Stimulated activated naive CD4-positive, alpha-beta T cell (primary cell): ENCODE measurements around the gene AMOT.
A peak's percentile ranks its signal among the peaks of the same experiment; 100 is the strongest.
"Not testable (repeated sequence)": the region's sequence is repeated elsewhere in the genome, so short reads cannot be mapped to it uniquely, and the experiment has no call there.

ENCODE experiments used
- DNase-seq, 6 experiments: peaks; one replicate each; lab custom pipeline; 2025; lab: John Stamatoyannopoulos, UW

Gene AMOT, protein sequence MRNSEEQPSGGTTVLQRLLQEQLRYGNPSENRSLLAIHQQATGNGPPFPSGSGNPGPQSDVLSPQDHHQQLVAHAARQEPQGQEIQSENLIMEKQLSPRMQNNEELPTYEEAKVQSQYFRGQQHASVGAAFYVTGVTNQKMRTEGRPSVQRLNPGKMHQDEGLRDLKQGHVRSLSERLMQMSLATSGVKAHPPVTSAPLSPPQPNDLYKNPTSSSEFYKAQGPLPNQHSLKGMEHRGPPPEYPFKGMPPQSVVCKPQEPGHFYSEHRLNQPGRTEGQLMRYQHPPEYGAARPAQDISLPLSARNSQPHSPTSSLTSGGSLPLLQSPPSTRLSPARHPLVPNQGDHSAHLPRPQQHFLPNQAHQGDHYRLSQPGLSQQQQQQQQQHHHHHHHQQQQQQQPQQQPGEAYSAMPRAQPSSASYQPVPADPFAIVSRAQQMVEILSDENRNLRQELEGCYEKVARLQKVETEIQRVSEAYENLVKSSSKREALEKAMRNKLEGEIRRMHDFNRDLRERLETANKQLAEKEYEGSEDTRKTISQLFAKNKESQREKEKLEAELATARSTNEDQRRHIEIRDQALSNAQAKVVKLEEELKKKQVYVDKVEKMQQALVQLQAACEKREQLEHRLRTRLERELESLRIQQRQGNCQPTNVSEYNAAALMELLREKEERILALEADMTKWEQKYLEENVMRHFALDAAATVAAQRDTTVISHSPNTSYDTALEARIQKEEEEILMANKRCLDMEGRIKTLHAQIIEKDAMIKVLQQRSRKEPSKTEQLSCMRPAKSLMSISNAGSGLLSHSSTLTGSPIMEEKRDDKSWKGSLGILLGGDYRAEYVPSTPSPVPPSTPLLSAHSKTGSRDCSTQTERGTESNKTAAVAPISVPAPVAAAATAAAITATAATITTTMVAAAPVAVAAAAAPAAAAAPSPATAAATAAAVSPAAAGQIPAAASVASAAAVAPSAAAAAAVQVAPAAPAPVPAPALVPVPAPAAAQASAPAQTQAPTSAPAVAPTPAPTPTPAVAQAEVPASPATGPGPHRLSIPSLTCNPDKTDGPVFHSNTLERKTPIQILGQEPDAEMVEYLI

GRCh38 chrX:112840382-112841113 lies at the start of gene AMOT:
Gene AMOT (minus strand): TSS chrX:112840831. CDS start chrX:112823126, 17,705 bp downstream.
- DNase-seq, result peak; percentile 27 to 62 (median 42)

DNA sequence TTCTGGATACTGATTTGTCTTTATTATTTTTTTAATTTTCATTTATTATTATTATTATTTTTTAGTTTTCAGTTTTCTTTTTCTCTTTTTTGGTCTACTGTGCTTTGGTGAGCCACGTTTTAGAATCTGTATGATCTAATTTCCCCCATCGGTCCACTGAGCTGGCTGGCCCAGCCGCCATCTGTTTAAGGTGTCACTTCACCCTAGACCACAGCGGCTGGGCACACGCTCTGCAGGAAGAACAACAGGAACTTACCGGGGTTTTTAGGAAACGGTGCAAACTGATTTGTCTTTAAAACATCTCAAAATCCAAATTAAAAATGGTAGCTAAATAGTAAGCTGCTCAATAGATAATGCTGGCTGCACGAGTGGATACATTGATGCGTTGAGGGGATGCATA lies 48.8 kb upstream of the AMOT start:
- DNase-seq, result no peak

DNA sequence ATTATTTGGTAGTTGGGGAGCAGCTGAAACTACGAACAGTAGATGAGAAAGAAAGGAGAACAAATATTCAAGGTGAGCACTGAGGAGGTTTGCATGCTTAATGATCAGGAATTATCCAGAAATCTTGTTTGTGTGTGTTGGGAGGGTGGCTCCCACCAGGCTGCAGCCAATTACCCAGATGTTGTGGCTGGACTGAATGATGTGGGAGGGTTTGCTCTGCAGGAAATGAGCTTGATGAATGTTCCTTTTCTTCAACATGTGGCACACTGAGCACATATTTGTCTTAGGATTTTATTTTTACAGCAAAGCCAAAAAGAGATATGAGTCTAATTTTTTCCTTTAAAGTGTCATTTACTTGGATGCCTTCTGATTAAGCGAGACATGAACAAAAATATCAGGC lies 48.3 kb upstream of the AMOT start:
- DNase-seq, result no peak

DNA sequence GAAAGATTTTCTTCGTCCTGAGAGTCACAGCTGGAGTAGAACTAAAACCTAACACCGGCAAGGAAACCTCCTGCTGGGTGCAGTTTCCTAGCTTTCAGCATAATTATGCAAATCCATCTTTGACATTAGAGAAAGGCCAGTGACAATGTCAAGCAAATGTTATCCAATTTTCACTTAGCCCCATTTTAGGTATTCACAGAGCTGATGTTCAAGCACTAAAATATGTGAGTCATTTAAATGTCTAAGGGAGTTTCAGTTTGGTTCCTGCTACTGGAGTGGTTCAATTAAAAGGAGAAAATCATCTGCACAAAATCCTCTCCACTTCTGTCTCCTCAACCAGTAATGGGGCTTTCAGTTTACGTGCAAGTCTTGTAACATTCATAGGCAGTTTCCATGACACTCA lies 37.1 kb upstream of the AMOT start:
- DNase-seq, result no peak

- DNase-seq, result no peak
Measured at GRCh38 chrX:112874614-112875013, 34.0 kb upstream of the AMOT start.

GRCh38 chrX:112874175-112874574 lies 33.5 kb upstream of the AMOT start:
- DNase-seq, result no peak

DNA sequence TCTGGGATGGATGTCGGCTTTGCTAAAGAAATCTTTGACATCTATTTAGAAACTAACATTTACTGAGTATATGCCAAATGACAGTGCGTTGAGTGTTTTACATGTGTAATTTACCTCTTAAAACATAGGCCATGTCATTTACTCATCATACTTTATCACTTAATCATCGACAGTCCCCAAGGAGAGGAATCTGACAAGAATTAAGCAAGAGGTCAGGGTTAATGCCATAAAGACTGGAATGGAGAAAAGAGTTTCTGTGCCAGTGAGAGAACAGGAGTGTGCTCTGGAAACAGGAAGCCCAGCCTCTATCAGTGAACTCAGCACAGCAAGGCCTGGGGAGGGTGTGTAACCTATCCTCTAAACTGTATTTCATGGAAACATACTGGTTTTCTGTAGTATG lies 28.0 kb upstream of the AMOT start:
- no peak for DNase-seq

GRCh38 chrX:112867570-112867969 lies 26.9 kb upstream of the AMOT start:
- DNase-seq, result no peak

GRCh38 chrX:112866175-112866574 lies 25.5 kb upstream of the AMOT start:
- DNase-seq, result no peak

GRCh38 chrX:112865464-112866025 lies 24.9 kb upstream of the AMOT start:
- no peak for DNase-seq

- no peak for DNase-seq
Measured at GRCh38 chrX:112863850-112864249, 23.2 kb upstream of the AMOT start.

DNA sequence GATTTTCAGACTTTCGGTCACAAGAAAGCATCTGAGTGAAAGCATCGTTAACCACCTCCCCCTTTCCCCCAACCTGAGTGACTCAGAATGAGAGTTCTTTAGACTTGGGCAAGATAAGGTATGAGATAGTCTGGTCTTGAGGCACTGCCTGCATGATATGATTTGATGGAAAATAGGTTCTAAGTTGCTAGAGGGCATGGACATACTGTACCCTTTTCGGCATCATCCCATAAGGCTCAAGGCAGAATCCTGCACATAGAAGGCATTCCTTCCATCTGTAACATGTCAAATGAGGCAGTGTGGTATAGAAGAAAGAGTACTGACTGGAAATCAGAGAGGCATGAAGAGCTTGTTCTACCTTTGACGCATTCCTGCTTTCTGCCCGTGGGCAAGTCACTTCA lies 16.8 kb upstream of the AMOT start:
- DNase-seq, result no peak

DNA sequence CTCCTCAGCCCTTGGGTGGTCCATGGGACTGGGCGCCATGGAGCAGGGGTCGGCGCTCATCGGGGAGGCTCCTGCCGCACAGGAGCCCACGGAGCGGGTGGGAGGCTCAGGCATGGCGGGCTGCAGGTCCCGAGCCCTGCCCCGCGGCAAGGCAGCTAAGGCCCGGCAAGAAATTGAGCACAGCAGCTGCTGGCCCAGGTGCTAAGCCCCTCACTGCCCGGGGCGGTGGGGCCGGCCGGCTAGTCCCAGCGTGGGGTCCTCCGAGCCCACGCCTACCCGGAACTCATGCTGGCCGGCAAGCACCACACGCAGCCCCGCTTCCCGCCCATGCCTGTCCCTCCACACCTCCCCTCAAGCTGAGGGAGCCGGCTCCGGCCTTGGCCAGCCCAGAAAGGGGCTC lies 14.3 kb upstream of the AMOT start:
- DNase-seq, result not testable (repeated sequence)

- no peak for DNase-seq
Measured at GRCh38 chrX:112852851-112853250, 12.2 kb upstream of the AMOT start.

- no peak for DNase-seq
Measured at GRCh38 chrX:112851806-112852205, 11.2 kb upstream of the AMOT start.

DNA sequence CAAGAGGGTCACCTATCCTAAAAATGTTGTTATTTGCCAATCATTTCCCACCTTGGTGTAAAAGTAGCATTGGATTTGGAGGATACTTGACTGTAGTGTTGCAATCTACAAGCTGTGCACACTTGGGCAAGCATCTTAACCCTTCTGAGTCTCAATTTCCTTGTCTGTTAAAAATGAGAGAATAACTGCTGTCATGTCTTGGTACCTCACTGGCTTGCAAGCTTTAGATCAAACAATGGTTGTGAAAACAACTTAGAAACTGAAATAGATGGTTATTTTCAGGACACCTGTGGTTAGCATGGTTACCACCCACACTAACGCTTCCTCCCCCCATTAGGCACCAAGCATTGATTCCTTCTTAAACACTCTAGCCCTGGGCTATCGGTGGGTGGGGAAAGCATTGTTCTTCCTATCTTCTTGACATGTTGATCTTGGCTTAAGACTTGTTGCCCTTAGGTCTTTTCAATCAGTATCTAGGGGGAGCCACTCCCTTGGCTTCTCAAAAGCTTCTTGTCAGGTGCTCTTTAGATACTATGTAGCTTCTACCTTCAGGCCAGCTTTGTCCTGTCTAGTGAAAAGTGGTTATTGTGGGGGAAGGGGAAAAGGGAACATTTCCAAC lies 10.6 kb upstream of the AMOT start:
- DNase-seq, result no peak

DNA sequence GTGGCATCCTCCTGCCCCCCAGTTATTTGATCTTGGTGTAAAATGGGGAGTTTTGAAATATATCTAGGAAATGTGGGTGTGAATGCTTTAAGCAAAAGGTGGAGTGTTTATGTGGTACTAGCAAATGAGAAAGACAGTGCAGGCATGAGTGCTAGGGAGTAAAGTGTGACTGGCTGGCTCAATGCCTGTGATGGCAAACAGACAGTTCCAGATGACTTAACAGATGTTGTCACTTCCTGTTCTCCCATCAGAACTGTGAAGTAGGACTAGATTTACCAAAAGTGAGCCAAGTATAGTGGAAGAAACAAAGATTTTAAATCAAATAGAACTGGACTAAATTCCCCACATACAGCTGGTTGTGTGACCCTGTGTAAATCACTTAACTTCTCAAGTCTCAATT lies 8.4 kb upstream of the AMOT start:
- no peak for DNase-seq

GRCh38 chrX:112846782-112847181 lies 6.2 kb upstream of the AMOT start:
- DNase-seq, result no peak

GRCh38 chrX:112846187-112846586 lies 5.6 kb upstream of the AMOT start:
- no peak for DNase-seq

DNA sequence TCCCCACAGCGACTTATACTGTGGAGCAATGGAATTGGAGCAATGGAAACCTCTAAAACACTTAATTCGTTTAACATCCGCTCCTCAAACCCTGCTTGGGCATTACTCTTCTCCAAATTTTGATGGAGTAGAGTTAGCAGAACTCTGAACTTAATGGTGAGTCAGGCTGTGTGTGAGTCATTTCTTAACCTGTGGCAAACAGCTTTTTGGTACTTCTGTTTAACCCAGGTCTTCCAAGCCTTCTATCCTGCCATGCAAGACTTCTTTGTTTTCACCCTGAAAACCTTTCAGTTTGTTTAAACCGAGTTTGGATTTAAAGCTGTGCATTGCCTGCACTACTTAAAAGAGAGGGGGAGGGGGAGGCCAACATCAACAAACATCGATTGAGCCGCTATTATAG lies 3.6 kb upstream of the AMOT start:
- DNase-seq, result no peak

GRCh38 chrX:112841820-112842157 lies 1.2 kb upstream of the AMOT start:
- DNase-seq, result no peak
